HK-2 (cell line): ENCODE results near the gene ST6GALNAC5.

ENCODE experiments used
- DNase-seq: peaks from one replicate; pipeline ENCODE4 v3.0.0-alpha.2; 2018; ENCODE audit not compliant: unreplicated experiment

Gene ST6GALNAC5

DNA sequence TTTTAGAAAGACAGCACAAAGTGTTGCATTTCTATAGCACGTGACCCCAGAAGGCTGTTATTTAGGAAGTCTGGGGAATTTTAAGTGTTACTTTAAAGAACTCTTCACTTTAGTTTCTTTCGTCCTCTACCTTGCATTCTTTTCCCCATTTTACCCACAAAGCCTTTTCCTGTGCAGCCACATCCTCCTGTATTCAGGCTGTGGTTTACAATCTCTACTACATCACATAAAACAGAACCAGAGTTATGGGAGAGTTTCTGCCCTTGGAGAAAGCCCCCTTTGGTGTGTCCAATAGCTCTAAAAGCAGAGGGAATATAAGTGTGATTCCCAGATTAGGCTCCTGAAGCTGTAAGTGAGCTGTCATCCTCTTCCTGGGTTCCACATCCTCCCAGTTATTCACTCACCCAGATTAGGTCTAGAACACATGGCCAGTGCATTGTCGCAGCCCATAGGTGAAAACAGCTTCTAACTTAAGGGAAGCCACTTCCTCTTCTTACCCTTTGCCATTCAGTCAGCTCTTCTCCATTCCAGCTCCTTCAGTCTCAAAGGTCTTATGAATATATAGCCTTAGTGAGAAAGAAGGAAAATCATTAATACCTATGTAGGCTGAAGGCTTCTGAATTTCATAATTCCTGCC lies 180.8 kb downstream of the ST6GALNAC5 start:
- no peak for DNase-seq

- no peak for DNase-seq
These were observed 181.3 kb downstream of the ST6GALNAC5 start for GRCh38 chr1:77048615-77049005.

DNA sequence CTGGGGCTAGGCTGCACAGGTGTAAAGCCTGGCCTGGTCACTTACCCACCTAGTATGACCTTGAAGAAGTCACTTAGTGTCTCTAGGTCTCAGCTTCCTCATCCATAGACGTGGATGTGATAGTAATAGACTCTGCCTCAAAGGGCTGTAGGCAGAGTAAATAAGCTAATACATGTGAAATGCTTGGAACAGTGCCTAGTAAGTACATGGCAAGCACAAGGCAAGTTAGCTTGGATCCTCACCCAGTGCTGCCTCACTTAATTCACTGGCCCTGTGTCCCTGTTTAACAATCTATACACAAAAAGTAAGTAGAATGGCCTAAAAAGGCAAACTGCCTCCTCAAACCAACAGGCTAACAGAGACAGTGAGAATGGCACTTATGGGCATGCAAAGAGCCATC lies 184.1 kb downstream of the ST6GALNAC5 start:
- no peak for DNase-seq

DNA sequence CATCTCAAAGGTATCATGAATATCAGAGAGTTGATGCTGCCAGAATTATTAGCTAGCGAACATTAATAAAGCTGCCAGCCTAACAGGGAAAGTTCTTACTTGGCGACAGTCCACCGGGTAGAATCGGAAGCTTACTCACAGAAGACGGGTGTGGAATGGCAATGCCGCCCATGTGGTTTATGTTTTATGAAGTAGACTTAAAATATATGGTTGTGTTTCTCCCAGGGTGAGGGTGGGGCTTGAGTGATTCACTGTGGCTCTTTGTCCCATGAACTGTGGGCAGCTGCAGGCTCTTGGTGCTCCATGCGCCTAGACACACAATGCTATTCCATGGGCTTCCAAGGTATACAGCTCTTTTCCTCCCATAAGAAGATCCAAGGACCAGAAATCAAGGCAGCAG lies 189.2 kb downstream of the ST6GALNAC5 start:
- no peak for DNase-seq

DNA sequence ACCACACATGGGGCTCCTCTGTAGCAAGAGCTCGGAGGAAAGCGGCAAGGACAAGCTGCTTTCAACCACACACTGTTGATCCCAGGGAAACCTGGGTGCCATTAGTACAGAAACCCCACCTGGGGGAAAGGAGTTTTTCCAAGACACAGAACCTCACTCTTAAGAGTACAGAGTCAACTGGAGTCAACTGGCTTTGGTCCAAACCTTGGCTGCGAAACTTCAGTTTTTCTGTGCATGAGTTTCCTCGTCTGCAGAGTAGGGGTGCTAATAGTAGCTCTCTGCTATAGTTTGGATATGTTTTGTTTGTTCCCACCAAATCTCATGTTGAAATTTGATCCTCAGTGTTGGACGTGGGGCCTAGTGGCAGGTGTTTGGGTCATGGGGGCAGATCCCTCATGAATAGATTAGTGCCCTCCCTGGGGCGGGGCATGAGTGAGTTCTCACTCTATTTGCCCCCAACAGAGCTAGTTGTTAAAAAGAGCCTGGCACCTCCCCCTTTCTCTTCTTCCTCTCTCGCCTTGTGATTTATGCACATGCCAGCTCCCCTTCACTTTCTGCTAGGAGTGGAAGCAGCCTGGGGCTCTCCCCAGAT lies 190.8 kb downstream of the ST6GALNAC5 start:
- no peak for DNase-seq

GRCh38 chr1:77060000-77060399 lies 192.7 kb downstream of the ST6GALNAC5 start:
- DNase-seq, result no peak

DNA sequence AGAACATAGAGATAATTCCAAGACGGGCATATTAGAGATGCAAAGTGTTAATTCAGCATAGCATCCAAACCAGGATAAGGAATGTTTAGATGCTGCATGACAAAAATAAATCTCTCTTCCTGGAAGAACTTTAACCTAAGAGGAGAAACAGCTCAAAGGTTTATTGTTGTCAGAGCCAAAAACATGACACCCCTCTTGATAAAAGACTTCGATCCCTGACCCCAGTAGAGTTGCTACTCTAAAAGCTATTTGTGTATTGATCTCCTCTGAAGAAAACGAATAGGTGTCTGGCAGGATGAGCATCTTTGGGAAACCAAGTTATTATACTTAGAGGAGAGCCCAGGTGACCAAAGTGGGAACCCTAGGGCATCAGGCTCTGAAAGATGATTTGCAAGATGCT lies 193.9 kb downstream of the ST6GALNAC5 start:
- DNase-seq, result no peak

GRCh38 chr1:77063118-77063517 lies 195.8 kb downstream of the ST6GALNAC5 start:
- no peak for DNase-seq

GRCh38 chr1:77064246-77064645 lies 197.0 kb downstream of the ST6GALNAC5 start:
- DNase-seq, result no peak

GRCh38 chr1:77065693-77066342 lies 198.5 kb downstream of the ST6GALNAC5 start:
- no peak for DNase-seq

GRCh38 chr1:77068013-77068412 lies 200.7 kb downstream of the ST6GALNAC5 start:
- DNase-seq, result no peak

GRCh38 chr1:77076759-77077158 lies 209.5 kb downstream of the ST6GALNAC5 start:
- DNase-seq, result no peak

- DNase-seq, result no peak
These were observed 214.6 kb downstream of the ST6GALNAC5 start for GRCh38 chr1:77081834-77082233.

GRCh38 chr1:77084457-77084856 lies 217.2 kb downstream of the ST6GALNAC5 start:
- DNase-seq, result no peak

DNA sequence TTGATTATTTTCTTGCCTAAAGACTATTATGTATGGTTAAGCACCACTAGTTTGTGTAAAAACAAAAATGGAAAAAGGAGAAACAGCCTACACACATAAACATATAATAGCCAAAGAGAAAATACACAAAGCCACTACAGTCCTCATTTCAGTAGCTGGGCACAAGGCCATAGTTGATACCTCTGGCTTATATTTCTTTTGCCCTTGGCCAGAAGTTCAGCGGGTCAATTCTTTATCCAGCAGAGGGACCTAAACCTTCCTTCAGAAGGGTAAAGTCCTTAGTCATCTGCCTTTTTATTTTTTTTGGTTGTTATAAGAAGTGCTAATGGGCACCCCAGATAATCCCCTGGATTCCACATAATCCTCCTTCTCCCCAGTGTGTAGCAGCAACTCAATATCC lies 217.8 kb downstream of the ST6GALNAC5 start:
- DNase-seq, result no peak

DNA sequence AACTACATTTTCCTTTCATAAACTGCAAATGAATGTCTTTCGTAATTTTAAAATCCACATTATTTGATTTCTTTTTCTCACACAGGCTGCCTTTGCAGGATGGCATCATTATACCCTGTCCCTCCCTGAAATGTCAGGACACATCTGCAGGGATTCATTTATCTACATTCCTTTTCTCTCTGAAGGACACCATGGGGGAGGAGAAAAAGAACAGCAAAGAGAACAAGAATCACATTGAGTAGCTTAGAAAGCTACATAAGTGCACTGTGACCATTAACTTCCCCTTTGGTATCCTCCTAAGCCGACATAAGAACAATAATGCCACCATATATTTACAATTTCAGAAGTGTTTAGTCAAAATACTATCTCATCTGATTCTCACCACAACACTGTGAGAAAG lies 222.5 kb downstream of the ST6GALNAC5 start:
- DNase-seq, result no peak

- no peak for DNase-seq
These were observed 228.0 kb downstream of the ST6GALNAC5 start for GRCh38 chr1:77095236-77095635.

DNA sequence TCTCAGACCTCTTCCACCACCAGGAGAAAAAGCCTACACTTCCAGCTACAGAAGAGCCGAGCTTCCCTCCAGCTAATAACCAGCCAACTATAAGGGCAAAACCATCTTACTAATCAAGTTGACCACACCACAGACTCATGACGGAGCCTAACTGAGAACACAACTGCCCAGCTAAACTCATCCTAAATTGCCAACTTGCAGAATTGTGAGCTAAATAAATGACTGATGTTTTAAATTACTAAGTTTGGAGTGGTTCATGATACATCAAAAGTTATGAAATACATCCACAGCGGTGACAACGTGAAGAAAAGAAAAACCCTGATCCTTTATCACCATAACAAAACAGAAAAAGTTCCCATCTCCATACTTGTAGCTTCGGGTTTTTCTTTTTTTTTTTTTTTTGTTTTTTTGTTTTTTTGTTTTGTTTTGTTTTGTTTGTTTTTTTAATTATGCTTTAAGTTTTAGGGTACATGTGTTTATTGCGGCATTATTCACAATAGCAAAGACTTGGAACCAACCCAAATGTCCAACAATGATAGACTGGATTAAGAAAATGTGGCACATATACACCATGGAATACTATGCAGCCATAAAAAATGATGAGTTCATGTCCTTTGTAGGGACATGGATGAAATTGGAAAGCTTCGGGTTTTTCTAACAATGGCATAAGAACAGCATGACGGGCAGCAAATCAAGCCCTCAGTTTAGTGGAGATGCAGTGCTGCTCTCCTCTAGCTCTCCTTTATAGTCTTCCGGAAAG lies 229.4 kb downstream of the ST6GALNAC5 start:
- DNase-seq, result no peak

GRCh38 chr1:77100875-77101274 lies 233.6 kb downstream of the ST6GALNAC5 start:
- DNase-seq, result no peak

GRCh38 chr1:77103486-77103885 lies 236.2 kb downstream of the ST6GALNAC5 start:
- DNase-seq, result no peak

DNA sequence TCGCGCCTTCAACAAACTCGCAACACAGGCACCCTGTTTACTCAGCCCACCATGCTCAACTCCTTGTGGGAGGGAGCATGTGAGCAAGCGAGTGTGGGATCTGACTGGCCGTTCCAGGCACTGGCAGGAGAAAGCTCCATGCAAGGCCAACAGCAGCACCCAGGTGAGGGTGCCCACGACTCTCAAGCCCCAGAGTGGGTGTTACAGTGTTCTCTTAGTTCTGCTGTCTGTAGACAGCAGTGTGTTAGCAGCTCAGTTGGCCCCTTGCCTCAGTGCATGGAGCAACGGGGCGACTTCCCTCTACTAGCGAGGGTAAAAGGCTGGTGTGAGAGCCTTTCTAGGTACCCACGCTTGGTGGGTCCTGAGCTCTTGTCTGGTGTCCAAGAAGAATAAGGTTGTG lies 237.4 kb downstream of the ST6GALNAC5 start:
- no peak for DNase-seq
